DMS114 treated with DMSO at 0.1 percent for 48 hours (cell line): ENCODE measurements around the gene VWDE.
"Not testable (repeated sequence)": the region's sequence is repeated elsewhere in the genome, so short reads cannot be mapped to it uniquely, and the experiment has no call there.

Experiments used
- DNase-seq: peaks from one replicate; lab custom pipeline; 2025; ENCODE audit not compliant: unreplicated experiment; lab: John Stamatoyannopoulos, UW

Gene VWDE

GRCh38 chr7:12403287-12404181 is at the start of gene VWDE:
Gene VWDE, minus strand, starts transcription at chr7:12403865. Its CDS starts 149 bp downstream, at chr7:12403716.
- no peak for DNase-seq

- DNase-seq = not testable (repeated sequence)
Observed at GRCh38 chr7:12453136-12453535, 49.5 kb upstream of the VWDE start.

- DNase-seq = no peak
Observed at GRCh38 chr7:12450615-12451014, 47.0 kb upstream of the VWDE start.

- no peak for DNase-seq
Observed at GRCh38 chr7:12444785-12445184, 41.1 kb upstream of the VWDE start.

- DNase-seq = no peak
Observed at GRCh38 chr7:12440229-12440628, 36.6 kb upstream of the VWDE start.

- no peak for DNase-seq
Observed at GRCh38 chr7:12436896-12437535, 33.4 kb upstream of the VWDE start.

GRCh38 chr7:12436126-12436525 is 32.5 kb upstream of the VWDE start:
- DNase-seq = no peak

GRCh38 chr7:12434012-12434642 is 30.5 kb upstream of the VWDE start:
- DNase-seq = no peak

- no peak for DNase-seq
Observed at GRCh38 chr7:12431886-12432556, 28.4 kb upstream of the VWDE start.

GRCh38 chr7:12425311-12425710 is 21.6 kb upstream of the VWDE start:
- no peak for DNase-seq

GRCh38 chr7:12423997-12424745 is 20.5 kb upstream of the VWDE start:
- no peak for DNase-seq

GRCh38 chr7:12423355-12423996 is 19.8 kb upstream of the VWDE start:
- DNase-seq = no peak

- DNase-seq = no peak
Observed at GRCh38 chr7:12422554-12423320, 19.1 kb upstream of the VWDE start.

GRCh38 chr7:12418452-12418851 is 14.8 kb upstream of the VWDE start:
- no peak for DNase-seq

- no peak for DNase-seq
Observed at GRCh38 chr7:12415072-12415471, 11.4 kb upstream of the VWDE start.

GRCh38 chr7:12412407-12412806 is 8.7 kb upstream of the VWDE start:
- DNase-seq = no peak

- DNase-seq = no peak
Observed at GRCh38 chr7:12410523-12410922, 6.9 kb upstream of the VWDE start.

- DNase-seq = no peak
Observed at GRCh38 chr7:12409097-12409711, 5.5 kb upstream of the VWDE start.

GRCh38 chr7:12407652-12408051 is 4.0 kb upstream of the VWDE start:
- not testable (repeated sequence) for DNase-seq
